Esophagus squamous epithelium (tissue), 5 donors: ENCODE results near the gene MICAL1. TPM values are rescaled to one million over a fixed set of nuclear protein-coding genes. Genes with fewer than 3 reads are reported as not detected.

Experiments used
- DNase-seq: peaks from one replicate; lab custom pipeline; 2025; lab: John Stamatoyannopoulos, UW
- H3K27ac ChIP-seq, 4 donors: fragments of 200-600 bp; sonication (generic); one replicate each; pipeline ENCODE4 v1.5.1; 2016 to 2019; ENCODE audit warnings: mild to moderate bottlenecking in 1 of 4
- H3K27me3 ChIP-seq, 4 donors: fragments of 200-600 bp; sonication (generic); 1 replicate in 3 of 4; 2 replicates in 1 of 4; pipeline versions ENCODE4 v1.5.1 to v1.6.0; 2017 to 2021; ENCODE audit warnings: antibody characterized with exemption in 1 of 4
- H3K36me3 ChIP-seq, 3 donors: fragments of 200-600 bp; sonication (generic); one replicate each; pipeline ENCODE4 v1.5.1; 2016 to 2019
- H3K4me1 ChIP-seq, 3 donors: fragments of 200-600 bp; sonication (generic); one replicate each; pipeline ENCODE4 v1.5.1; 2017 to 2019
- H3K4me3 ChIP-seq, 4 donors: fragments of 200-600 bp; sonication (generic); 1 replicate in 3 of 4; 2 replicates in 1 of 4; pipeline ENCODE4 v1.5.1; 2016 to 2019; ENCODE audit warnings: mild to moderate bottlenecking in 2 of 4, moderate library complexity in 1 of 4
- H3K9me3 ChIP-seq, 3 donors: fragments of 200-600 bp; sonication (generic); one replicate each; pipeline ENCODE4 v1.5.1; 2016 to 2019
- POLR2A ChIP-seq, 4 donors: fragments of 450-650 bp; IDR thresholded peaks; one replicate each; pipeline ENCODE4 v1.6.1; 2017; ENCODE audit warnings: antibody characterized with exemption in 4 of 4, mild to moderate bottlenecking in 4 of 4, moderate library complexity in 3 of 4
- WGBS, 2 donors: methylation state at CpG; one replicate each; pipeline ENCODE4 v1.1.5; 2018; 5-methylcytosine and 5-hydroxymethylcytosine counted together
- intact Hi-C: fragments of 100-400 bp; cut with DNase I; formaldehyde crosslinking; loops from one replicate; pipeline ENCODE4 v1.15.0; 2022
- total RNA-seq, 4 donors: library from RNA; depleted of rRNA; stranded (reverse); fragments of >200 nt; gene quantifications; one replicate each; pipeline ENCODE4 v1.1.0, GENCODE V29; 2016
- TF ChIP-seq, protein P1 (sequence below), 6 experiments: fragments of 450-650 bp in 4 of 6; fragments of 200-600 bp in 2 of 6; sonication (generic) in 2 of 6; IDR thresholded peaks; one replicate each; pipeline ENCODE4 v1.5.1; 2016 to 2019; ENCODE audit warnings: antibody characterized with exemption in 6 of 6, mild to moderate bottlenecking in 4 of 6, moderate library complexity in 4 of 6
- donor health status: DM: yes; HTN: yes; CAD: no.

MICAL1 gene, protein sequence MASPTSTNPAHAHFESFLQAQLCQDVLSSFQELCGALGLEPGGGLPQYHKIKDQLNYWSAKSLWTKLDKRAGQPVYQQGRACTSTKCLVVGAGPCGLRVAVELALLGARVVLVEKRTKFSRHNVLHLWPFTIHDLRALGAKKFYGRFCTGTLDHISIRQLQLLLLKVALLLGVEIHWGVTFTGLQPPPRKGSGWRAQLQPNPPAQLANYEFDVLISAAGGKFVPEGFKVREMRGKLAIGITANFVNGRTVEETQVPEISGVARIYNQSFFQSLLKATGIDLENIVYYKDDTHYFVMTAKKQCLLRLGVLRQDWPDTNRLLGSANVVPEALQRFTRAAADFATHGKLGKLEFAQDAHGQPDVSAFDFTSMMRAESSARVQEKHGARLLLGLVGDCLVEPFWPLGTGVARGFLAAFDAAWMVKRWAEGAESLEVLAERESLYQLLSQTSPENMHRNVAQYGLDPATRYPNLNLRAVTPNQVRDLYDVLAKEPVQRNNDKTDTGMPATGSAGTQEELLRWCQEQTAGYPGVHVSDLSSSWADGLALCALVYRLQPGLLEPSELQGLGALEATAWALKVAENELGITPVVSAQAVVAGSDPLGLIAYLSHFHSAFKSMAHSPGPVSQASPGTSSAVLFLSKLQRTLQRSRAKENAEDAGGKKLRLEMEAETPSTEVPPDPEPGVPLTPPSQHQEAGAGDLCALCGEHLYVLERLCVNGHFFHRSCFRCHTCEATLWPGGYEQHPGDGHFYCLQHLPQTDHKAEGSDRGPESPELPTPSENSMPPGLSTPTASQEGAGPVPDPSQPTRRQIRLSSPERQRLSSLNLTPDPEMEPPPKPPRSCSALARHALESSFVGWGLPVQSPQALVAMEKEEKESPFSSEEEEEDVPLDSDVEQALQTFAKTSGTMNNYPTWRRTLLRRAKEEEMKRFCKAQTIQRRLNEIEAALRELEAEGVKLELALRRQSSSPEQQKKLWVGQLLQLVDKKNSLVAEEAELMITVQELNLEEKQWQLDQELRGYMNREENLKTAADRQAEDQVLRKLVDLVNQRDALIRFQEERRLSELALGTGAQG
- 10 to 100 TPM; 11.9 to 20.0 (median 12.6) TPM for total RNA-seq

DNA sequence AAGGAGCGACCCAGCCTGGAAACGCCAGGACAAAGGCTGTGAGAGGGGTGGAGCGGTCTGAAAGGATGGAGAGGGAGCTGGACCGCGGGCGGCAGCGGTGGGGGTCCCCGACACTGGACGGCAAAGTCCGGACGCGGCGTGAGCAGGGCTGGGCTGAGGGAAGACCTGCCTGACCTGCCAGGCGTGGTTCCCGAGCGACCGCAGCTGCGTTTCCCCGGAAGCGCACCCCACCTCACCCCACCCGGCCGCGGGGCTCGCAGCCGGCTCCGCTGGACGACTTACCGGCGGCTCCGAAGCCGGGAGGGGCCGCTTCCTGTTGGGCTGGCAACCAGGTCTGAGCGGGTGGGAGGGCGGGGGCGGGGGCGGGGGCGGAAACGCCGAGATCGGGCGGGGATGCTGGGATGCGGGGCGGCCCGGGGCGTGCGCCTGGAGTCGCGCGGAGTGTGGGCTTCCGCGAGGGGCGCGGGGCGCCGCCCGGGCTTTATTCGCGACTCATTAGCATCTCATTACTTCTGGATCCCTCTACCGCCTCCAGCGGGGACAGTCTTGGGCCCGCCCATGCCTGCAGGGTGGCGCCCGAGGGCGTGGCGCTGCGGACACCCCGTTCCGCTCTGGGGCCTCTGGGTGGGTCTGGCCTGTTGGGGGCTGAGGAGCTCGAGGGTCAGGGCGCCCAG, at the start of gene MICAL1:
TSS of gene MICAL1 (minus strand) at position 336 of the 674 bp plus-strand sequence. CDS start 1,576 bp downstream, outside the sequence.
- Histone ChIP-seq H3K4me3 (peak within 1 kb of the TSS; percentile 44 to 93 (median 74)), H3K27ac (peak within 1 kb of the TSS; percentile 72 to 92 (median 87)), H3K4me1 (peaks cover 31 to 61% (median 34%) of the 10 kb centered on the region in 3 donors), H3K9me3 (no peaks in the 10 kb centered on the region), H3K36me3 (peaks cover 0 to 10% (median 0%) of the 10 kb centered on the region in 3 donors), H3K27me3 (no peaks in the 10 kb centered on the region)
- intact Hi-C loops: no loop called here
- 0% methylated on average over 12 to 13 of the region's 70 CpGs for WGBS, 2 donors
- peak; percentile 29 for DNase-seq
- TF ChIP-seq POLR2A (IDR thresholded peaks at IDR 0.05): peak in 2 of 4 donors; percentile 41 to 72
- TF ChIP-seq, protein P1, sequence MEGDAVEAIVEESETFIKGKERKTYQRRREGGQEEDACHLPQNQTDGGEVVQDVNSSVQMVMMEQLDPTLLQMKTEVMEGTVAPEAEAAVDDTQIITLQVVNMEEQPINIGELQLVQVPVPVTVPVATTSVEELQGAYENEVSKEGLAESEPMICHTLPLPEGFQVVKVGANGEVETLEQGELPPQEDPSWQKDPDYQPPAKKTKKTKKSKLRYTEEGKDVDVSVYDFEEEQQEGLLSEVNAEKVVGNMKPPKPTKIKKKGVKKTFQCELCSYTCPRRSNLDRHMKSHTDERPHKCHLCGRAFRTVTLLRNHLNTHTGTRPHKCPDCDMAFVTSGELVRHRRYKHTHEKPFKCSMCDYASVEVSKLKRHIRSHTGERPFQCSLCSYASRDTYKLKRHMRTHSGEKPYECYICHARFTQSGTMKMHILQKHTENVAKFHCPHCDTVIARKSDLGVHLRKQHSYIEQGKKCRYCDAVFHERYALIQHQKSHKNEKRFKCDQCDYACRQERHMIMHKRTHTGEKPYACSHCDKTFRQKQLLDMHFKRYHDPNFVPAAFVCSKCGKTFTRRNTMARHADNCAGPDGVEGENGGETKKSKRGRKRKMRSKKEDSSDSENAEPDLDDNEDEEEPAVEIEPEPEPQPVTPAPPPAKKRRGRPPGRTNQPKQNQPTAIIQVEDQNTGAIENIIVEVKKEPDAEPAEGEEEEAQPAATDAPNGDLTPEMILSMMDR (IDR thresholded peaks at IDR 0.05): peak in 4 of 6 experiments; percentile 18 to 41 (median 21)

DNA sequence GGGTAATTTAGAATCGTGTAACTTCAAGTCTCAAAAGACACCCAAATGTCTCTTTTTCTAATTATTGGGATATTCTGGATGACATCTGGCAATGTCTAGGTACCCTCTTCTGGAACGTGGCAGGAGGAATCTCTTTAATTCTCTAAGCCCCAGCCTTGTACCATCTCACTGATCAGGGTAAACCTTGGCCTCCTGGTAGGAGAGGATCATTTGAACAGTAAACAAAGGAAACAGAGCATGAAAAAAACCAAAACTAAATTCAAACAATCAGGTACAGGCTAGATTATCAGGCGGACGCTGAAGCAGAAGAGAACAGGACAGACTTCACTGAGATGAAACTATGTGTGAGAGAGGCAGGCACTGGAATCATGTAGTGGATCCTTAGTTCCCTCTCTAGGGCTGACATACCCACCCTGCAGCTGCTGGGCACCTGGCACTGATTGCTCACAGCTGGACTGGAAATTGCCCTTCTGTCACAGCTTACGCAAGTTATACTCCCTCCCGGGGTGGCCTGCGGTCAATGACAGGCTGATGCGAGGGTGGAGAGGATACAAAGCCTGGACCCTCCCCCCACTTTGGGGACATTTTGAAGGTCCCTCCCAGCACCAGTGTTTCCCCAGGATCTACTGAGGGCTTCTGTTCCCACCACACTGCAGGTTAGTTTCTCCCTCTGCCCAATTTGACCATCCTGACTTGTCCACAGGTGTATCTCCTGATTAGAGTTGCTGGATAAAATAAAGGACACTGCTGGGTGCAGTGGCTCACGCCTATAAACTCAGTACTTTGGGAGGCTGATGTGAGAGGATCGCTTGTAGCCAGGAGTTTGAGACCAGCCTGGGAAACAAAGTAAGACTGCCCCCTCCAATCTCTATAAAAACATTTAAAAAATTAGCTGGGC, 48.0 kb upstream of the MICAL1 start:
- intact Hi-C loops: no loop called here
- no peaks in the 10 kb centered on the region for H3K36me3 ChIP-seq
- H3K4me3 ChIP-seq: no peak overlapping the region
- no peaks in the 10 kb centered on the region for H3K27me3 ChIP-seq
- WGBS, 2 donors: 63 to 69% methylated on average over 7 to 9 of the region's 10 CpGs
- peaks cover 0 to 4% (median 0%) of the 10 kb centered on the region in 3 donors for H3K4me1 ChIP-seq
- DNase-seq: no peak
- H3K9me3 ChIP-seq: no peaks in the 10 kb centered on the region
- TF ChIP-seq, protein P1 (IDR thresholded peaks at IDR 0.05): no peak
- TF ChIP-seq POLR2A (IDR thresholded peaks at IDR 0.05): no peak
- no peak overlapping the region for H3K27ac ChIP-seq

DNA sequence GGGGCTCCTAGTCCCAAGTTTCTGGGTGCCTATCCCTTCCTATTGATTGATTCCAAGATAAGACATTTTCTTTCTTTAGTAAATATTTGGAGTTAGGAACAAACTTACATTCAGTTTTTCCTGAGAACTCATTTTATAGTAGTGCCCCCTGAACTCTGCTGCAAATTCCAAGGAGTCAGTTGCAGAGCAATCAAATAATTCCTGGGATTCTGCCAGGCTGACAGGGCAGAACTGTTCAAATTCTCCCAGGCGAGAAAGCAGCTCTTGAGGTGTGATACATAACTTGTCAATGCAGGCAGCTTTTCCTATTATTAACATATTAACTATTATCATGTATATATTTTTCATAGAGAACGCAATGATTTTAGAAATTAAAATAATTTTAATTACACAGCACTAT, 43.4 kb upstream of the MICAL1 start:
- no peak overlapping the region for H3K27ac ChIP-seq
- intact Hi-C loops: no loop called here
- no peak for DNase-seq
- no peaks in the 10 kb centered on the region for H3K4me1 ChIP-seq
- no peaks in the 10 kb centered on the region for H3K27me3 ChIP-seq
- H3K9me3 ChIP-seq: no peaks in the 10 kb centered on the region
- TF ChIP-seq POLR2A (IDR thresholded peaks at IDR 0.05): no peak
- TF ChIP-seq, protein P1 (IDR thresholded peaks at IDR 0.05): no peak
- no peaks in the 10 kb centered on the region for H3K36me3 ChIP-seq
- 64 to 69% methylated on average over 2 of the region's 2 CpGs for WGBS, 2 donors
- no peak overlapping the region for H3K4me3 ChIP-seq

DNA sequence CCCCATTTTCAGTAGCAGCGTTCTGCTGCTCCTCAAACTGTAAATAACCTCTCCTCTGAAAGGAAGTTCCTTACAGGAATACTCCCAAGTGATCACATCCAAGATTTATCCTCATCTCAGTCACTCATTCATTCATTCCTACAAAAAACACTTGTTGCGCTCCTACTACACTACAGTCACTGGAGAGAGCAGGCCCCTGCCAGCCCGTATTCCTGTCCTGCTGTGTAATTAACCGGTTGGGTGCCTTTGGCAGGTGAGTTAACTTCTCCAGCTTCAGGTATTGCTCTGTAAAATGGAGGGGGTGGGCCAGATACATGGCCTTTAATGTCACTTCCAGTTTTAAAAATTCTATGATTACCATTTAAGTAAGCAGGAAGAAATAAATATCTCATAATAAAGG, 42.5 kb upstream of the MICAL1 start:
- intact Hi-C loops: no loop called here
- H3K27ac ChIP-seq: no peak overlapping the region
- 79 to 84% methylated on average over 4 of the region's 4 CpGs for WGBS, 2 donors

More for the DNA sequence above, 42.5 kb upstream of the MICAL1 start:
- no peak for DNase-seq
- no peaks in the 10 kb centered on the region for H3K9me3 ChIP-seq
- no peaks in the 10 kb centered on the region for H3K36me3 ChIP-seq
- H3K4me1 ChIP-seq: no peaks in the 10 kb centered on the region
- no peak overlapping the region for H3K4me3 ChIP-seq
- no peak for TF ChIP-seq POLR2A (IDR thresholded peaks at IDR 0.05)
- no peaks in the 10 kb centered on the region for H3K27me3 ChIP-seq
